GM12874 (cell line): ENCODE measurements around the gene MYO7A.

Experiments
- TF ChIP-seq, protein P1 (sequence below): IDR thresholded peaks from 2 replicates; pipeline ENCODE4 v1.5.1; 2011; ENCODE audit warnings: low read depth, mild to moderate bottlenecking, control low read depth, low read length, moderate library complexity; ENCODE audit not compliant: insufficient read depth

The MYO7A gene

DNA sequence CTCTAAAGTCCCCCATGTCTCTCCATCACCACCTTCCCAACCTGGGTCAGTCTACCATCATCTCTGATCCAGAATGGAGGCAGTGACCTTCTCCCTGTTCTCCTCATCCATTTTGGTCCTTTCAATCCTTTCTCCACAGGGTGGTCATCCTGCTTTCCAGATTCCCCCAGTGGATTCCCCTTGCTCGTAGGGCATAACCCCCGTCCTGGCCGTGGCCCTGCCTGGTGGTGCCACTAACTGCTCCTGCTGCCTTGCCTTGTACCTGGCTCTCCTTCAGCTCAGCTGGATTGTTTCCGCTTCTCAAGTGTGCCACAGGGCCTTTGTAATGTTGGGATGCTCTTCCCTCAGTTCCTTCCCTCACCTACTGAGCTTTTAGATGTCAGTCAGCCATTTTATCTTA is 81.6 kb downstream of the MYO7A start:
- TF ChIP-seq, protein P1, sequence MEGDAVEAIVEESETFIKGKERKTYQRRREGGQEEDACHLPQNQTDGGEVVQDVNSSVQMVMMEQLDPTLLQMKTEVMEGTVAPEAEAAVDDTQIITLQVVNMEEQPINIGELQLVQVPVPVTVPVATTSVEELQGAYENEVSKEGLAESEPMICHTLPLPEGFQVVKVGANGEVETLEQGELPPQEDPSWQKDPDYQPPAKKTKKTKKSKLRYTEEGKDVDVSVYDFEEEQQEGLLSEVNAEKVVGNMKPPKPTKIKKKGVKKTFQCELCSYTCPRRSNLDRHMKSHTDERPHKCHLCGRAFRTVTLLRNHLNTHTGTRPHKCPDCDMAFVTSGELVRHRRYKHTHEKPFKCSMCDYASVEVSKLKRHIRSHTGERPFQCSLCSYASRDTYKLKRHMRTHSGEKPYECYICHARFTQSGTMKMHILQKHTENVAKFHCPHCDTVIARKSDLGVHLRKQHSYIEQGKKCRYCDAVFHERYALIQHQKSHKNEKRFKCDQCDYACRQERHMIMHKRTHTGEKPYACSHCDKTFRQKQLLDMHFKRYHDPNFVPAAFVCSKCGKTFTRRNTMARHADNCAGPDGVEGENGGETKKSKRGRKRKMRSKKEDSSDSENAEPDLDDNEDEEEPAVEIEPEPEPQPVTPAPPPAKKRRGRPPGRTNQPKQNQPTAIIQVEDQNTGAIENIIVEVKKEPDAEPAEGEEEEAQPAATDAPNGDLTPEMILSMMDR = no peak

DNA sequence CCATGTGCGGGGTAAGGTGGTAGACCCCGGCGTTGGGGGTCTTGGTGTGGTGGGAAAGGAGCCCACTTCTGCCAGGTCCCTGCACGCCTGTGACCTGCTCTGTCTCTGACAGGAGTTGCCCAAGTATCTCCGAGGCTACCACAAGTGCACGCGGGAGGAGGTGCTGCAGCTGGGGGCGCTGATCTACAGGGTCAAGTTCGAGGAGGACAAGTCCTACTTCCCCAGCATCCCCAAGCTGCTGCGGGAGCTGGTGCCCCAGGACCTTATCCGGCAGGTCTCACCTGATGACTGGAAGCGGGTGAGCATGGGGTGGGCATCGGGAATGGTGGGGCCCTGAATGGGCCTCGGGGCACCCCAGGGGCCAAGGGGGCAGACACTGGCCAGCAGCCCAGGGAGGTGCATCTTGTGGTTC is 83.0 kb downstream of the MYO7A start:
- TF ChIP-seq, protein P1 = no peak

DNA sequence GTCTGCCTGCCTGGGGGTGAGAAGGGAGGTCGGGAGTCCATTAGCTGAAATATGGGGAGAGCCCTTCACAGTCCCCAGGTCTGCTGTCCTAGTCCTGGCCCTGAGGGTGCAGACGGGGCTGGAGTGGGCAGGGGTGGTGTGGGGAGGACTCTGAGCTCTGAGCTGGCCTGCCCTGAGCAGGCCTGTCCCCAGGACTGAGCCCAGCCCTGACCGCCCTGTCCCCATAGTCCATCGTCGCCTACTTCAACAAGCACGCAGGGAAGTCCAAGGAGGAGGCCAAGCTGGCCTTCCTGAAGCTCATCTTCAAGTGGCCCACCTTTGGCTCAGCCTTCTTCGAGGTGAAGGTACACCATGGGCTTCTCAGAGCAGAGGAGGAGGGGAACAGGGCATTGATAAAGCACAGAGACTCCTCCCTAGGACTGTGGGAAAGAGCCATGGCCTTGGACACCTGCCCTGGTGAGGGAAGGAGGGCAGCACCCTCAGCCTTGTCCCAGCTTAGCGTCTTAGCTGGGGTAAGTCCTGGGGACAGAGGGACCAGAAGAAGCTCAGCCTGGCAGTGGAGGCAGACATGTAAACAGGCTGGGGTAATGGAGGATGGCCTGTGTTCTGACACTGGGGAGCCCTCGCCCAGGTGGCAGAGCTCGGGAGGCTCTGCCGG is 83.7 kb downstream of the MYO7A start:
- TF ChIP-seq, protein P1 = no peak

DNA sequence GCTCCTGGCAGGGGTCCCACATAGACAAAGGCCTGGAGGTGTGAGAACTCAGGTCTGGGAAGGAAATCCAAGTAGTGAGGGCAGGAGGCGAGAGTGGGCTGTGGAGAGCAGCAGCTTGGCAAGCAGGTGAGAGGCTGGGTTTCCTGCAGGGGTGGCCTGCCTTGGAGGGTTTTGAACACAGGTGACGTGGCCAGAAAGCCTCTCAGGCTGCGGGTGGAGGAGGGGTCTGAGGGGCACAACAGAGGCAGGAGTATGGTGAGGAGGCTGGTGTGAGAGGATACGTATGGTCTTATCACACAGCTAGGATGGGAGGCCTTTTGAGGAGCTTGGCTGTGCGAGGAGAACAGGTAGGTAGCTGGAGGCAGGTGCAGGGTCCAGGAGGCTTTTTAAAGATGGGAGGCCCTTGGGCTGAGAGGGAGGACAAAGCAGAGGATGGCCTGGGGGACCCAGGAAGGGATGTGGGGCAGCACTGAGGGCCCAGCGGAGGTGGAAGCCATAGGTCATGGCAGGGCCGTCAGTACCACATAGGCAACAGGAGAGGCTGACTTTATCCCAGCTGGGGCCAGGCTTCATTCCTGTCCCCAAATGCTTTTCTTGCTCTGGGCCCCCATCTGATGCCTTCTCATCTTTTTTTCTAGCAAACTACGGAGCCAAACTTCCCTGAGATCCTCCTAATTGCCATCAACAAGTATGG is 84.4 kb downstream of the MYO7A start:
- TF ChIP-seq, protein P1 = no peak

DNA sequence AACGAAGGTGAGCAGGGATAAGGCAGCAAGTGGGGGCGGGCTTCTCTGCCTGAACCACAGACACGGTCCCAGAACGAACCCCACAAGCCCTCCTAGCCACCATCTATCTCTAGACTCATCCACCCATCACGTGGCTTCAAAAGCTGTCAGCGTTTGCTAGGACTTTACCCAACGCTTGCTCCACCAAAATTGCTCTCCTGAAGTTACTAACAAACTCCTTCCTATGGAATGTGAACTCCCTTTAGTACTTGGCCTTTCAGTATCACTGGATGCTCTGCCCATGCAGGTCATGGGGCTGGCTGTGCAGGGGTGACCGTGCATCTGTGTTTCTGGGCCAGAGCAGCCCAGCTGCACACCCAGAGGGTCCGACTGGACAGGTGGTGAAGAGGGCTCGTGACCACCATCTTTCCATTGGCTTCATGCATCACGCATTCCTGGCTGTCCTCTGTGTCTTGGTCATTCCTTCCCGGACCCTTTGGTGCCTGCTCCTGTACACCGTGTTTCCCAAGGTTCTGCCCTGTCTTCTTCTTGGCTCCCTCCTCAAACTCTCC is 85.1 kb downstream of the MYO7A start:
- TF ChIP-seq, protein P1 = no peak

DNA sequence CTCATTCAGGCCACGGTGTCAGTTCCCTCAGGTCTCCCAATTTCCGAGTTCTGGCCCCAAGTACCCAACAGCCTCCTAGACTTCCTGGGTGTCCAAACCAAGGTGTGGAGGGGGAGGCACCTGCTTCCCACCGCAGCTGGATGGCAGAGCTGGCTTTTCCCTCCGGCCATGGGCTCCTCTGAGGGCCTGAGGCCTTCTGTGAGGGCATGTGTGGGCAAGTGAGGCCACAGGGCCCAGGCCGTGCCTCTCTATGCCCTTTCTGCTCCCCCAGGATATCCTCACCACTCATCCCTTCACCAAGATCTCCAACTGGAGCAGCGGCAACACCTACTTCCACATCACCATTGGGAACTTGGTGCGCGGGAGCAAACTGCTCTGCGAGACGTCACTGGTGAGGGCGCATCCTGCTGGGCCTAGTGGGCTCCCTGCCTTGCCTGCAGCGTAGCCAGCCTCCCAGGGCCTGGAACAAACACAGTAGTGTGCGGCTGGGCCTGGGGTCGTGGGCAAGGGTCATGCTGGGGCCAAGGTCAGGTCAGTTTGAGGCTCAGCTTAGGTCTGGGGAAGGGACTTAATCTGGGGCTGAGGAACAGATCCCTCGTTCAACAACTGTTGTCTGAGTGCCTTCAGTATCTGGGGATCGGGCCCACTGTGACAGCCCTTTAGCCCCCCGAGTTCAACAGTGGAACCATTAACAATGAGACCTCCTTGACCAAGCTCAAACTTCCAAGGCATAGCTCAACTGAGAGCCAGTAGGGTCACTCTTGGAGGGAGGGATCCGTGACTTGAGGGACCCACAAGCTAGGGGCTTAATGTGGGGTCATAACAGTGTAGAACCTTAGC is 85.8 kb downstream of the MYO7A start:
- TF ChIP-seq, protein P1 = no peak

DNA sequence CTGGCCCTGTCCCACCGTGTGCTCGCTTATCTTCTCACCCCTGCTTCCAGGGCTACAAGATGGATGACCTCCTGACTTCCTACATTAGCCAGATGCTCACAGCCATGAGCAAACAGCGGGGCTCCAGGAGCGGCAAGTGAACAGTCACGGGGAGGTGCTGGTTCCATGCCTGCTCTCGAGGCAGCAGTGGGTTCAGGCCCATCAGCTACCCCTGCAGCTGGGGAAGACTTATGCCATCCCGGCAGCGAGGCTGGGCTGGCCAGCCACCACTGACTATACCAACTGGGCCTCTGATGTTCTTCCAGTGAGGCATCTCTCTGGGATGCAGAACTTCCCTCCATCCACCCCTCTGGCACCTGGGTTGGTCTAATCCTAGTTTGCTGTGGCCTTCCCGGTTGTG is 86.5 kb downstream of the MYO7A start:
- TF ChIP-seq, protein P1 = no peak
